MCF 10A (cell line): ENCODE data around the gene GAGE12D. TPM values are rescaled to one million over a fixed set of nuclear protein-coding genes. Genes with fewer than 3 reads are reported as not detected.
"Not testable (repeated sequence)": the region's sequence is repeated elsewhere in the genome, so short reads cannot be mapped to it uniquely, and the experiment has no call there.

Experiments
- BruUV-seq: library from RNA; stranded (reverse); fragments of 400-500 nt; replicated peaks from 2 replicates; lab custom pipeline; 2021; lab: Mats Ljungman, UMichigan
- CTCF ChIA-PET: fragments of 300-600 bp; sonication (Branson Sonifier 250); formaldehyde crosslinking; extraction: SDS; loops from one replicate; lab custom pipeline; 2021; ENCODE audit warnings: antibody characterized with exemption, inconsistent platforms; lab: Yijun Ruan, JAX
- POLR2A ChIA-PET: fragments of 300-600, 350-650 bp; sonication (Branson Sonifier 250); formaldehyde crosslinking; extraction: SDS; loops from one replicate; lab custom pipeline; 2020; ENCODE audit warnings: antibody characterized with exemption, inconsistent platforms; lab: Yijun Ruan, JAX
- DNase-seq: peaks from one replicate; pipeline ENCODE4 v3.0.0-alpha.2; 2018; ENCODE audit not compliant: unreplicated experiment
- H3K27ac Mint-ChIP-seq: one replicate; pipeline ENCODE4 v1.8.0; 2022; ENCODE audit warnings: mild to moderate bottlenecking, low read depth, mixed read lengths; ENCODE audit not compliant: unreplicated experiment
- H3K27me3 Mint-ChIP-seq: one replicate; pipeline ENCODE4 v1.8.0; 2022; ENCODE audit warnings: mixed read lengths; ENCODE audit not compliant: insufficient read depth, unreplicated experiment
- H3K36me3 Mint-ChIP-seq: one replicate; pipeline ENCODE4 v1.8.0; 2022; ENCODE audit warnings: mild to moderate bottlenecking, moderate library complexity, mixed read lengths; ENCODE audit not compliant: insufficient read depth, unreplicated experiment
- H3K4me1 Mint-ChIP-seq: one replicate; pipeline ENCODE4 v1.8.0; 2022; ENCODE audit warnings: mixed read lengths; ENCODE audit not compliant: insufficient read depth, unreplicated experiment
- H3K4me3 Mint-ChIP-seq: one replicate; pipeline ENCODE4 v1.8.0; 2022; ENCODE audit warnings: mild to moderate bottlenecking, moderate library complexity, mixed read lengths; ENCODE audit not compliant: unreplicated experiment
- H3K9me3 Mint-ChIP-seq: one replicate; pipeline ENCODE4 v1.8.0; 2022; ENCODE audit warnings: mixed read lengths; ENCODE audit not compliant: unreplicated experiment
- intact Hi-C: fragments of 100-400 bp; cut with micrococcal nuclease; formaldehyde crosslinking; loops from 2 replicates; pipeline ENCODE4 v1.14.1; 2022
- total RNA-seq: library from RNA; stranded (reverse); gene quantifications from 2 replicates; pipeline ENCODE4 v1.2.3, GENCODE V29; 2022

The GAGE12D gene
- total RNA-seq, 1 experiment from 2014 or later, result not detected

- CTCF ChIA-PET, BruUV-seq, DNase-seq, H3K9me3 Mint-ChIP-seq, intact Hi-C loops, H3K4me3 Mint-ChIP-seq, H3K4me1 Mint-ChIP-seq, H3K27me3 Mint-ChIP-seq, POLR2A ChIA-PET, H3K27ac Mint-ChIP-seq, H3K36me3 Mint-ChIP-seq: not testable (repeated sequence)
Observed at GRCh38 chrX:49589769-49590478, 48.4 kb downstream of the GAGE12D start.

- H3K27me3 Mint-ChIP-seq, BruUV-seq, H3K36me3 Mint-ChIP-seq, H3K4me1 Mint-ChIP-seq, DNase-seq, H3K9me3 Mint-ChIP-seq, H3K27ac Mint-ChIP-seq, CTCF ChIA-PET, POLR2A ChIA-PET, intact Hi-C loops, H3K4me3 Mint-ChIP-seq: not testable (repeated sequence)
Observed at GRCh38 chrX:49590488-49590887, 49.0 kb downstream of the GAGE12D start.

Other genes with a start within 250 kb of the GAGE12D start
- not detected in 2 replicates for gene GAGE10, start 238.1 kb upstream of the GAGE12D start, total RNA-seq
- not detected in 2 replicates for gene GAGE12J, start 219.7 kb upstream of the GAGE12D start, total RNA-seq
- gene GAGE13, start 210.2 kb upstream of the GAGE12D start, total RNA-seq, result not detected in 2 replicates
- not detected in 2 replicates for gene GAGE12C, start 9.6 kb upstream of the GAGE12D start, total RNA-seq
- not detected in 2 replicates for gene GAGE12E, start 9.6 kb downstream of the GAGE12D start, total RNA-seq
- gene GAGE12F, start 19.1 kb downstream of the GAGE12D start, total RNA-seq, result not detected in 2 replicates
- not detected in 2 replicates for gene GAGE12G, start 28.7 kb downstream of the GAGE12D start, total RNA-seq
- gene GAGE12H, start 38.2 kb downstream of the GAGE12D start, total RNA-seq, result not detected in 2 replicates
- gene GAGE2A, start 47.8 kb downstream of the GAGE12D start, total RNA-seq, result not detected in 2 replicates
- not detected in 2 replicates for gene GAGE1, start 57.3 kb downstream of the GAGE12D start, total RNA-seq
- gene PAGE1, start 154.3 kb downstream of the GAGE12D start, total RNA-seq, result not detected in 2 replicates